ENCODE data around the gene SNORC. TPM values are rescaled to one million over a fixed set of nuclear protein-coding genes. Genes with fewer than 3 reads are reported as not detected.
"Not testable (repeated sequence)": the region's sequence is repeated elsewhere in the genome, so short reads cannot be mapped to it uniquely, and the experiment has no call there.

Gene SNORC
- total RNA-seq, 1 donor from 2014 or later: 1.1 TPM

DNA sequence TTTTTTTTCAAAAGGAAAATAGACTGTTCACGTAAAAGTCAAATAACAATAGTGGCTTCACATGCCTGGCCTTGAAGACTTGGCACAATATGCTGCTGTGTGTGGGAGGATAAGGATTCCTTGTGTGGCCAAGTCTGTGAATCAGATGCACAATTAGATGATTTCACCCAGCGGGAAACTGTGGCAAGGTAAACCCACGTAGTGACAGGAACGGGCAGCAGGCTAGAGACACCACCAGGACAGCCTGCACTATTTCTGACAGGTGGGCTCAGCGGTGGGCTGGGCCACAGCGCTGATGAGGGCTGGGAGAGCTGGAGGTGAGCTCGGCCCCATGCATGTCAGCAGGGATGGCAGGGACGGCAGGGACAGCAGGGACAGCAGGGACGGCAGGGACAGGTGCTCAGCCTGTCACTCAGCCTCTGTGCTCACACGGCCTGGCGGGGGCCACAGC is 21.6 kb downstream of the SNORC start:
- intact Hi-C loops (cut with DNase I): no loop called here
- DNase-seq (ENCODE audit: low spot score): peak; percentile 68

DNA sequence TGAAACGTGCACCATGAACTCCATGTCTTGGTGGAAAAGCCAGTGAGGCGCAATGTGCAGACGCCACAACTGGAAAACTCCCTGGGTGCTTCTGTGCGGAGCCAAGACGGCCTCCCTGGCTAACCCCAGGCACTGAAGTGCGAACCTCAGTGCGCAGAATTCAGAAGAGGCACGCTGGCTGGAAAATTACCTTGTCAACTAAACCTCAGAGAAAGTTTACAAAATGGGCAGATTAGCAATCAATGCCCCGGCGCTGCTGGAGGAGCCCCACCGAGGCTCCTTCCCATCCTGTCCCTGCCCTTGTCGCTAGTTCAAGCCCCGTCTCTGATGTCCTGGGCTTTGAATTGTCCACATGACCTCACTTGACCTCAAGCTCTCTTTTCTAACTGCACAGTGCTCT is 22.2 kb downstream of the SNORC start:
- intact Hi-C loops (cut with DNase I): no loop called here
- DNase-seq (ENCODE audit: low spot score): no peak

DNA sequence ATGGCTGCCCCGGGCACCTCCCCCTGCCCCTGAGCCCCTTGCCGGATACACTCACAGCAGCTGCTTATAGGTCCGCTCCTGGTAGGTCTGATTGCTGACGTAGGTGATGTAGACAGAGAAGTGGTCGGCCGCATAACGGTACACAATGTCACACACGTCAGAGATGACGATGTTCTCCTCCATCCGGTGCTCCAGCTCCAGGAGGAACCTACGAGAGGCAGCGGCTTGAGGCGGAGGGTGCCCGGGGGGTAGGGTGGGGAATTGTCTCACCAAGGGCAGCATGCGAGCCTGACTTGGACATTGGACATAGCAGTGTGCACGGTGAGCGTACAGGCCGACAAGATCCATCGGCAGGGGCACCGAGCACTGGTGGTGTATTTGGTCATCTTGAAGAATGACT is 22.8 kb downstream of the SNORC start:
- intact Hi-C loops (cut with DNase I): no loop called here
- DNase-seq (ENCODE audit: low spot score): no peak

DNA sequence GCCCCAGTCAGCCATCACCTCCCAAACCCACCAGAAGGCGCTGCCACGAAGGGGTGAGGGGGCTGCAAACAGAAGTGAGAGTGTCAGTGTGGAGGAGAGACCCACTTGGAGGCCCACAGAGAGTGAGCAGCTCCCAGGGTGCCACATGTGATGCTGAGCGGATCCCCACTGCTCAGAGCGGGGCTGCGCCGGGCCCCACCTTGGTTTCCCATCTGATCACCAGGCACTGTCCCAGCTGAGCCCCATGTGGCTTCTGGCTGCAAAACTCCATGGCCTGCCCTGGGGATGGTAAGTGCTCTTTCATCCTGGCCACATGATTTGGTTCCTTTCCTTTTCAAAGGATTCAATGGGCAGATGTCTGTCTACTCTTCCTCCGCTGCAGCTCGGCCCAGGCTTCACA is 23.8 kb downstream of the SNORC start:
- peak; percentile 58 for DNase-seq (ENCODE audit: low spot score)
- intact Hi-C loops (cut with DNase I): no loop called here

DNA sequence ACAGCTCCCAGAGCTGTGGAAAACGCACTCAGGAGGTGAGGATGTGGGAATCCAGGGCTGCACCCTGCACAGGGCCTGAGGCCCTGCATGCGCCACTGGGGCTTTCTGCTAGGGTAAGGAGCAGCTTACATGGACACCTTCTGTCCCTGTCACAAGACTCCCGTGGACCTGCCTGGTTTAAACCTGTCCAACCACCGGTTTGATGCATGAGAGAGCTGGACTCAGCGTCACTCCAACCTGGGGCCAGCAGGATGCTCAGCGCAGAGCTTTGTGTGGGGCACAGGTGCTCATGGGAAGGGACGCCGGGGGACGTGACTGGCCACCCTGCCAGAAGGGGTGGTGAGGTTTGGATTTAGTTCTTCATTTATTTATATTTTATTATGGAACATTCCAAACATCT is 24.2 kb downstream of the SNORC start:
- intact Hi-C loops (cut with DNase I): no loop called here
- DNase-seq (ENCODE audit: low spot score): peak; percentile 67

DNA sequence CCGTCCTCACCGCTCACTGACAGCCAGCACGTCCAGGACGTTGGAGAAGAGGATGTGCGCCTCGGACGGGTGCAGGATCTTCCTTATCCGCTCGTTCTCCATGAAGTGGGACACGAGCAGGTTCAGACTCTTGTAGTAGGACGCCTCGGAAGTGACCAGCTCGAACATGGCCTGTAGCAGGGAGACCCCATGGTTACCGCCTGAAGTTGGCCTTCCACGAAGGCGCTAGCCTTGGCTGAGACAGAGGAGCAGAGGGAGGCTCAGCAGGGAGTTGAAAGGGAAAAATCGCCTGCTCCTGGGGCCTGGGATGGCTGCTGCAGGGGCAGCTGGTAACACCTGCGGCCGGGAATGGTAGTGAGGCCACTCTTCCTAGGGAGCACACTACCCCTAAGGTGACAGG is 24.7 kb downstream of the SNORC start:
- intact Hi-C loops (cut with DNase I): no loop called here
- DNase-seq (ENCODE audit: low spot score): peak; percentile 50

DNA sequence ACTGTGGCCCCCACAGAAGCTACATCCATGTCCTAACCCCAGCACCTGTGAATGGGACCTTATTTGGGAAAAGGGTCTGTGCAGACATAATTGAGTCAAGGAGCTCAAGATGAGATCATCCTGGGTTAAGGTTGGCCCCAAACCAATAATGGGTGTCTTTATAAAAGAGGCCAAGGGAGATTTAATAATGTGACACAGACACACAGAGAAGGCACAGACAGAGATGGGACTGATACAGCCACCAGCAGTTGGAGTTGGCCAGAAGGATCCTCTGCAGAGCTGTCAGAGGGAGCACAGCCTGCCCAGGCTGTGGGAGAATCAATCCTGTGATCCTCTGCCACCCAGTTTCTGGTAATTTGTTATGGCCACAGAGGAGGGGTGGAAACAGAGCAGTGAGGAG is 26.0 kb downstream of the SNORC start:
- DNase-seq (ENCODE audit: low spot score): peak; percentile 6
- intact Hi-C loops (cut with DNase I): no loop called here

DNA sequence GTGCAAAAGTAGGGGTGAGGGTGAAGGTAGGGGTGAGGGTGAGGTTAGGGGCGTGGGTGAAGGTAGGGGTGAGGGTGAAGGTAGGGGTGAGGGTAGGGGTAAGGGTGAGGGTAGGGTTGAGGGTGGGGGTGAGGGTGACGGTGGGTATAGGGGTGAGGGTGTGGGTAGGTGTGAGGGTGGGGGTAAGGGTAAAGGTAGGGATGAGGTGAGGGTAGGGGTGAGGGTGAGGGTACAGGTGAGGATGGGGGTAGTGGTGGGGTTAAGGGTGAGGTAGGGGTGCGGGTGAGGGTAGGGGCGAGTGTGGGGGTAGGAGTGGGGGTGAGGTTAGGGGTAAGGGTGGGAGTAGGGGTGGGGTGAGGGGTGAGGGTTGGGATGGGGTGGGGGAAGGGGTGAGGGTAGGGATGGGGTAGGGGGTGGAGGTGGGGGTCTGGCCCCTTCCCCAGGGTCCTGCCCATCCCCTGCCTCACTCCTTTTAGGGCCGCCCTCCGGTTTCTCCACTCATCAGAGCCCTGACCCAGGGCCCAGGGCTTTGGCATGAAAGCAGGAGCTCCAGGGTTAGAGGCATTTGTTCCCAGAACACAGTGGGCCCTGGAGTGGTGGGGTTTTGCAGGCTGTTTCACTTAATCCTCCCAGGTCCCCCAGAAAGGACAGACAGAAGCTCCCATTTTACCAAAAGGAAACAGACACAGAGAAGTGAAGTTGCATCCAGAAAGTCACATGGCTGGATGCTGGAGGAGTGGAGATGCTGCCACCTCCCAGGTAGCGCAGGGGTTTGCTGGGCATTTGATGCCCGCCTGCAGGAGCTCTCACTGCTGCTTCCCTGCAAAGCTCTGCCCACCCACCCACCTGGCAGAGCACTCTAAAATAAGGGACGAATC is 26.9 kb downstream of the SNORC start:
- intact Hi-C loops (cut with DNase I): no loop called here
- DNase-seq (ENCODE audit: low spot score): peak; percentile 49

DNA sequence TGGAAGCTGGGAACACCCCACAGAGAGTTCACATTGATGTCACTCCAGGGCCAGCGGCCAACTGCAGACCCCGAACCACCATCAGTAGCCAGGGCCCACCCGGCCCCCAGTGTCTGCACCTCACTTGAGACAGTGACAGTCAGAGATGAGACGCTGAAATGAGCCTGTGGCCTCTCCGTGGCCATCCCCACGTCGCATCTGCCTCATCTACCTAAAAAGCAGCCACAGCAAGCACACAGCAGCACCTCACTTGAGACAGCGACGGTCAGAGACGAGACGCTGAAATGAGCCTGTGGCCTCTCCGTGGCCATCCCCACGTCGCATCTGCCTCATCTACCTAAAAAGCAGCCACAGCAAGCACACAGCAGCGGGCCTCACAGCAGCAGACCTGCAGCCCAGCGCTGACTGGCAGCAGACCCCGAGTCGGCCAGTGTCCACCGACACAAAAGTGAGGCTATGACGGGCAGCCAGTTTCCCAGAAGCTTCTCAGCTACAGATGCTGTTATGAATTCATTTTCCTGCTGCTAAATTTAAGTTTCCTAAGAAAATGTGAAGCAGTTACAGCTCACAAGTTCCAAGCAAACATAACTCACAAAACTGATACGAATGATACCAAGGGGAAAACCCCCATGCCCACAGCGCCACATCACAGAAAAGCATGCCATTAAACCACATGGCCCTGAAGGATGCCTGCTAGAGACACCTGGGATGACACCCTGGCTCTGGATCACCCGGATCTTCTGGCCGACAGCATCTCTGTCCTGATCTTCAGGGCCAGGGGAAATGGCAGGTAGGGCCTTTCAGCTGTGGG is 27.7 kb downstream of the SNORC start:
- peak; percentile 51 for DNase-seq (ENCODE audit: low spot score)

DNA sequence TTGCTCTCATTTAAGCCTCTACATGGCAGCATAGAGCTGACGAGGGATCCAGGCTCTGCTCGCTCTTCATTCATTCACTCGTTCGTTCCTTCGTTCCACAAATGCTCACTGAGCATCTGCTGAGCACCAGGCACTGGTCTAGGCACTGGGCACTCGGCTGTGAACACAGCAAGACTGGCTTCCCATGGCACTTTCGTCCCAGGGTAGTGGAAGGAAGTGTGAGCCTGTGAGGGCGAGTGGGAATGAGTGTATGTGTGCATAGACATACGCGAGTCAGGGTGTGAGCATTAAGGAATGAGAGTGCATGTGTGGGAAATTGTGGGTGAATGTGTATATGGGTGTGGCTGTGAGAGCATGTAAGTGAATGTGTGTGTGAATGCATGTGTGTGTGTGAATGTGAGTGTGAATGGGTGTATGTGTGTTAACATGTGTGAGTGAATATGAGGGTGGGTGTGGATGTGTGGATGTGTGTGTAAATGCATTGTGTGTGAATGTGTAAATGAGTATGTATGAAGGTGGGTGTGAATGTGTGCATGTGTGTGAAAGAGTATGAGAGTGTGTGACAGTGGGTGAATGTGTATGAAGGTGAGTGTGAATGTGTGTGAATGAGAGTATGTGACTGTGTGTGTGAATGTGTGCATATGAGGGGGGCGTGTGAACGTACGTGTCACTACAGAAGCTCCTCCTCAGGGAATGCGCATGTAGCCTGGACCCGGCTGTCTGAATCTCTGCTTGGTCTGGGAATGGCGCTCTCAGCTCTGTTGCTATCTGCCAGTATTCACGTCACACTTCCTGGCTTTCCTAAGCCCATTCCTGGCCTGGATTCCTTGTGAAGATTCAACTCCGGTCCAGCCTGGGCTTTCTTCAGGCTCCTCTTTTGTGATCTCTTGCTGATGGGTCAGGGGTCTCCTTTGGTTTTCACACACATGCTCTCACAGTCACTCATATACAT is 28.8 kb downstream of the SNORC start:
- intact Hi-C loops (cut with DNase I): no loop called here
- peak; percentile 61 for DNase-seq (ENCODE audit: low spot score)

More for the DNA sequence above, 27.7 kb downstream of the SNORC start:
- intact Hi-C loops (cut with DNase I): no loop called here

DNA sequence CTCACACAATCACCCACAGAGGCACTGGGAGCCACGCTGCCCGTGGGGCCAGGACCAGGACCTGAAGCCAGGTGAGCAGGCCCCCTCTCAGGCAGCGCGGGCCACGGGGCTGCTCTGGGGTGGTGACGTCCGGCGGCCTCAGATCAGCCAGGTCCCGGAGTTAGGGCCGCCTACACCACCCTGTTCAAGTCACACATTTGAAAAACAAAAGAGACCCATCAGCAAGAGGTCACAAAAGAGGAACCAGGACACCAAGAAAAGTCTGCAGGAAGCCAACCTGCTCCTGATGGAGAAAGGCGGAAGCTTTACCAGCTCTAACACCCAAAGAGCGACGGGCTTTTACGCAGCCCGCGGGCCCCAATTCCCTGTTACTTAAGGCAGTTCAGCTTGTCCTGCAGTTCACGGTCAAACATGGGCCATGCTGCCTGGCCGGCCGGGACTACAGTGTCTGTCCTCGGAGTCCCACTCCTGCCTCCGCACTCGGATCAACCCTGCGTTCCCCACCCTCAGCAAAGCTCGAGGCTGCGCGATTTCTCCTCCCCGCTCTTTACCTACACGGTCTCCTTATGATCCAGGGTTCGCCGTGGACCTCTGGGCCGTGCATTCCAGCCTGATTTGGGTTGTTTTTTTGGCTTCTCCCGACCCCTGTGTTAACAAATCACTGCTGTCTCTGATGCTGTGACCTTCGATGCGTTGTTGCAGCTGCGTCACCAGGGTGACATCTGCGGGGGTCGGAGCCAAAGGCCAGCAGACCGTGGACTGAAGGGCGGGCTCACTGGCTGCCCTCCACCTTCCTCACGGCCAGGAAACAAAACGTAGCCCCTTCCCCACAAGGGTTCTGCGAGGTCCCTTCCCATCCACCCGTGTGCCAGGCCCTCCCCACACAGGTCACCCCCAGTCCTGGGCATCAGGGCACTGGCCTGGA is 31.0 kb downstream of the SNORC start:
- intact Hi-C loops (cut with DNase I): no loop called here
- DNase-seq (ENCODE audit: low spot score): peak; percentile 51

DNA sequence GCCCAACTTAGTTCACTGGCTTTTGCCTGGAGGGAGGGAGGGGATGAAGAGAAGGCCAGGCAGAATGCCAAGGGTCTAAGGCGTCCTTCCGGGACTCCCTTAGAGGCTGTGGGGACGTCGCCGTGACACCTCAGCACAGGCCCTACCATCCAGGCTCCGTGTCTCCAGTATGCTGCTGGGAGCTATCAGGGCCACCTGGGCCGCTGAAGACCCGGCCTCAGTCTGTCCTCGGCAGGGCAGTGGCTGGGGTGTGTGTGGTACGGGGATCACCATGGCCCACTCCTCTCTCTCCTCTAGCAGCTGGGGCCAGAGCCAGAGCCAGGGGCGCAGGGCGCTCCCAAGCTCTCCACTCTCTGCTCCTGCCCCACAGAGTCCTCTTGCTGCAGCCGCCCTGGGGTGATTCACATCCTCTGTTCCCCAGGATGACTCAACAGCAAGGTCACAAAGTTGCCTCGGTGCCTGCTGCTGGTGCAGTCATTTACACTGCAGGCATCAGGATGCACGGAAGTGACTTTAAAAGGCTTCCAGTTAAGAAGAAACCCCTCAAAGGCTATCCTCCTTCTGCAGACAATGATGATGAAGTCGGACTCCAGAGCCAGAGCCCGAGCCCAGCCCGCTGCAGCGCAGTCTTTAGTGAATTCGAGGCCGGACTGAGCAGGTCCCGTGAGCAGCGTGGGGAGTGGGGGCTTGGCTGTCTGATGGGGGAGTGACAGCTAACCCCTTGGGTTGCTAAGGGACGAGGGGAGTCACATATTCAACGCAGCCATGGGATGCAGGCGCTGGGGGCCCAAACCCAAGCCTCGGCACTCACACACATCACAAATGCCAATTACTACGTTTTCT is 31.9 kb downstream of the SNORC start:
- intact Hi-C loops (cut with DNase I): no loop called here
- DNase-seq (ENCODE audit: low spot score): peak; percentile 66

DNA sequence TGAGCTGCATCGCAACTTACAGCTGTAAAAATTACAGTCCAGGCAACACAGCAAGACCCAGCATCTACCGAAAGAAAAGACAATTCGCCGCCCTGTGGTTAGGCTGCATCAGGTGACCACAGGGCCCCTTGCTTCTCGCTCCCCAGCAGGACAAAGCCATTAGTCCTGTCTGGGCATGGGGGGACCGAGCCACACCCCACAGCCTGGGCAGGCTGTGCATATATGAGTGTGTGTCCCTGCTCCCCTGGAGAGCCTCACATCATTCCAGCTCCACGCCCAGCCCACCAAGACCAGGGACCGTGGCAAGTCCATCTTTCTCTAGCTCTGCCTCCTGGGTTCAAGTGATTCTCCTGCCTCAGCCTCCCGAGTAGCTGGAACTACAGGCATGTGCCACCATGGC is 33.9 kb downstream of the SNORC start:
- peak; percentile 27 for DNase-seq (ENCODE audit: low spot score)
- intact Hi-C loops (cut with DNase I): loop anchor here (1.0 kb wide), 1 partner anchor 30 kb away; no protein-coding TSS in a partner anchor

DNA sequence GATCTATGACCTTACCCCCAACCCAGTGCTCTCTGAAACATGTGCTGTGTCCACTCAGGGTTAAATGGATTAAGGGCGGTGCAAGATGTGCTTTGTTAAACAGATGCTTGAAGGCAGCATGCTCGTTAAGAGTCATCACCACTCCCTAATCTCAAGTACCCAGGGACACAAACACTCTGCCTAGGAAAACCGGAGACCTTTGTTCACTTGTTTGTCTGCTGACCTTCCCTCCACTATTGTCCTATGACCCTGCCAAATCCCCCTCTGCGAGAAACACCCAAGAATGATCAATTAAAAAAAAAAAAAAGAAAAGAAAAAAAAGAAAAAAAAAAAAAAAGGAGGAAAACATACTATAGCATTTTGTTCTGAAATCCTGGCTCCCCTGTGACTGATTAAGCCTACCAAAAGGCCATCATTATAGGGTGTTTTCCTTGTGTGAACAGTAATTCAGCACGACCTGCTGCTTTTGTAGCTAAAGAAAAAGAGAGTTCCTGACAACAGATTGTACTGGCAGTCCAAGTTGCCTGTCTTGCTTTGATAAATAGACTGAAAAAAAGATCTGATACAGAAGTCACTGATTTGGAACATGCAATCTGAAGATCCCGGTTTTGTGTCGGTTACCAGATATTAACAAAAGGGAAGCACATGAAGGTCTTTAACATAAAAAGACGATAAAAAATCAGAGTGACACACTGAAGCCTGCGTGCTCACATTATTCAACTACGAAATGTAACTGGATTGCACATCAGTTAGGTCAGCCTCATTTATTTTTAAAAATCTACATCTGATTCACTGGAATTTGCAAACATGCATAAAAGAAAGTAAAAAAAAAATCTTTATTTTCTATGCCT is 37.0 kb downstream of the SNORC start:
- intact Hi-C loops (cut with DNase I): not testable (repeated sequence)

DNA sequence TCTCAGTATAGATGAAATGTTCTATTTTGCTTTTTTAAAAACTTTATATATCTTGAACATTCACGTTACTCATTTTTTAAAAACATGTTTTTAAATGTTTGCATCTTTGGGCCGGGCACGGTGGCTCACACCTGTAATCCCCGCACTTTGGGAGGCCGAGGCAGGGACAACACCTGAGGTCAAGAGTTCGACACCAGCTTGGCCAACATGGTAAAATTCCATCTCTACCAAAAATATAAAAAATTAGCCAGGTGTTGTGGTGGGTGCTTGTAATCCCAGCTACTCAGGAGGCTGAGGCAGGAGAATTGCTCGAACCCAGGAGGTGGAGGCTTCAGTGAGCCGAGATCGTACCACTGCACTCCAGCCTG is 37.6 kb downstream of the SNORC start:
- intact Hi-C loops (cut with DNase I): not testable (repeated sequence)
- DNase-seq (ENCODE audit: low spot score): peak; percentile 17

More for the DNA sequence above, 37.0 kb downstream of the SNORC start:
- not testable (repeated sequence) for DNase-seq (ENCODE audit: low spot score)

DNA sequence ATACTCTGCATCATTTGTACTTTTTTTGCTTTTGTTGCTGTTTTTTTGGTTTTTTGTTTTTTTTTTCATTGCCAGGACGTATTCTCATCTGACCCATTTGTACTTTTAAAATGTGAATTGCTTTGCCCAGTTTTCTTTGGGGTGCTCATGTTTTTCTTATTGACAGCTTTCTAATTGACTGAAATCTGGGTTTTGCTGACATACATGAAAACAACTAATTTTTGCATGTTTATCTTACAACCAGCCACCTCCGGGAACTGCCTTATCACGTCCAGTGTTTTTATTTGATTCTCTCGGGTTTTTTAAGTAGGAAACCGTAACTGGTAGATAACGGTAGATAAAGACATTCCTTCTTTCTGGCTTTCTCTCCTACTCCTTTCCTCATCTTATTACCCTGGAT is 38.6 kb downstream of the SNORC start:
- intact Hi-C loops (cut with DNase I): no loop called here

DNA sequence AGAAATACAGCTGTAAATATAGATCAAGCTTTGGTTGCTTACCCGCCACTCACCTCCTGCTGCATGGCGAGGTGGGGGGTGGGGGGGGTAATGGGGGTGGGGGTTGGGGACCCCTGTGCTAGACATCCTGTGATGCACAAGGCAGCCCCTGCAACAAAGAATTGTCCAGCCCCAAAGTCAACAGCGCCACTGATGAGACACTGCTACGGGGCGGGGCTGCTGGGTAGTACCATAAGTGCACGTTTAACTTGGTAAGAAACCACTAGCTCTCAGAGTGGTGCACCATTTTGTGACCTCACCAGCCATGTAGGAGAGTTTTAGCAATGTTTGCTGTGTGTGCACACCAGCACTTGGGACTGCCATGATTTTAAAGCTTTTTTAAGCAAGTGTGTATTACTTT is 40.3 kb downstream of the SNORC start:
- intact Hi-C loops (cut with DNase I): no loop called here
- DNase-seq (ENCODE audit: low spot score): no peak

More for the DNA sequence above, 38.6 kb downstream of the SNORC start:
- no peak for DNase-seq (ENCODE audit: low spot score)

Measured in cardiac septum (tissue), 1 donor.